HG03575 (cell line): ENCODE measurements around the gene ZDHHC18.
"Not testable (repeated sequence)": the region's sequence is repeated elsewhere in the genome, so short reads cannot be mapped to it uniquely, and the experiment has no call there.

Experiments
- ATAC-seq: cut with Tn5 transposase; IDR thresholded peaks from one replicate; pipeline ENCODE4 v1.9.1; 2021; ENCODE audit not compliant: unreplicated experiment, insufficient number of reproducible peaks, low FRiP score; ENCODE audit errors: extremely low read depth

ZDHHC18 gene

GRCh38 chr1:26829184-26829911 is 2.9 kb downstream of the ZDHHC18 start:
- no peak for ATAC-seq

DNA sequence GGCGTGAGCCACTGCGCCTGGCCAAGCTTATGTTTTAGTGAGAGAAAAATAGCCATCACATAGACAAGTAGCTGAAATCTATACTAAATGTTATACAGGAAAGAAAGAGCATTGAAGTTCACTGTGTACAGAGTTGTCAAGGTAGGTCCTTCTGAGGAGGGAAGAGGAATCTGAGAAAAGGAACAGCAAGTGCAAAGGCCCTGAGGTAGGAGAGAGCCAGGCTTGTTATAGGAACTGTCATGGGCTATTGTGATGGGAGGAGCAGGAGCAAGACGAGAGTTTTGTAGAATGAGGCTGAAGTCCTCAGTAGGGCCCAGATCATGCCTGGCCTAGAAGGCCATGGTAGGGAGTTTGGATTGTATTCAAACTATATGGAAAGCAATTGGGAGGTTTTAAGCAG is 4.6 kb downstream of the ZDHHC18 start:
- ATAC-seq, result no peak

DNA sequence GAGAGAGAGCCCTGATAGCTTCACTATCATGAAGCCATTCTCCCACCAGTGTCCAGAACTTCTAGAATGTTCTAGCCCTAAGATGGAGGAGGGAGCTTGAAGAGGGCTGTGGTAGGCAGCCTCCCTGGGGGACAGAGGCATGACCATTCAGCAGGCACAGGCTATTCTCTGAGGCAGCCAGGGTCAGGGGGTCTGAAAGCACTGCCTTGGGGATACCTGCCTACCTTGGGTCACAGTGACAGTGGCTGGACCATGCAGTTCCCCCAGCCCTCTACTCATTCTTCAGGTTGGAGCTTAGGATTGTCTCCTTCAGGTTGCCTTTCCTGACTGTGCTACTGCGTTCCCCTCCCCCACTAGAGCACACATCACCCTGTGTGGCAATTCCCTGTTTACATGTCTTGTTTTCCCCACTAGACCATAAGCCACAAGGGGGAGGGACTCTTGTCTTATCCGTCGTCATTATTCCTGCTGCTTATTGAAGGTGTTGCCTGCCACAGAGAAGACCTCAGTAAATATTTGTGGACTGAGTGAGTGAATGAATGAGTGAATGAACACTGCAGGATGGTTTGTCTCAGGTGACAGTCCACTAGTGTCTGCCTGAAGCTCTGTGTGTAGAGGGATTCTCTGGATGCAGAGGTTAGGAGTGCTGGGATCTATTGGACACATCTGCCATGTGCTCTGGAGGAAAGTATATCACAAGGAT is 5.2 kb downstream of the ZDHHC18 start:
- ATAC-seq, result no peak

DNA sequence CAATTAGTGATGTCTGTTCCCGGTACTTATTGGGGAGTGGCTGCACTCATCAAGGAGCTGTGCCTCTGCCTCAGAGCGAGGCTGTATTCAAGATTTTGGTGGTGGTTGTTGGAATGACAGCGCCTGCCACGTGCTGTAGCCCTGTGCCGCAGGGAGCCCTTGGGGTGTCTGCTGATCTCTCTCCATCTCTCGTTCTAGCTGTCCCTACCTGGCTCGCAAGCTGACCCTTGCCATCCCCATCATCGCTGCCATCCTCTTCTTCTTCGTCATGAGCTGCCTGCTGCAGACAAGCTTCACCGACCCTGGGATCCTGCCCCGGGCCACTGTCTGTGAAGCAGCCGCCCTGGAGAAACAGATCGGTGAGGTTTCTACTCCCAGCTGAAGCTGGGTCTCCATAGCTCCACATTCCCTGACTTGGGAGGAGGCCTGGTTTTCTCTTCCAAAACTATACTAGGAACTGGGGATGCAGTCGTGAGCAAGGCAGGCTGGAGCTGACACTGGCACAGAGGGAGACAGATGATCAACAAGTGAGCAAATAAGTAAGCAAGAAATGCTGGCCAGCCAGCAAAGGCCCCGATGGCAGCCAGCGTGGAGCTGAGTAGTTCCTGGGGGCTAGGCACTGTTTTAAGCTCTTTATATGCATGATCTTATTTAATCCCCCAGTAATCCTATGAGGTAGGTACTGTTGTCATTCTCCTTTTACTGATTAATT is 5.9 kb downstream of the ZDHHC18 start:
- ATAC-seq, result no peak

GRCh38 chr1:26833432-26834405 is 7.2 kb downstream of the ZDHHC18 start:
- ATAC-seq, result no peak

- not testable (repeated sequence) for ATAC-seq
Measured at GRCh38 chr1:26837665-26838064, 11.2 kb downstream of the ZDHHC18 start.

- ATAC-seq, result peak; percentile 48
Measured at GRCh38 chr1:26838474-26839338, 12.2 kb downstream of the ZDHHC18 start.

DNA sequence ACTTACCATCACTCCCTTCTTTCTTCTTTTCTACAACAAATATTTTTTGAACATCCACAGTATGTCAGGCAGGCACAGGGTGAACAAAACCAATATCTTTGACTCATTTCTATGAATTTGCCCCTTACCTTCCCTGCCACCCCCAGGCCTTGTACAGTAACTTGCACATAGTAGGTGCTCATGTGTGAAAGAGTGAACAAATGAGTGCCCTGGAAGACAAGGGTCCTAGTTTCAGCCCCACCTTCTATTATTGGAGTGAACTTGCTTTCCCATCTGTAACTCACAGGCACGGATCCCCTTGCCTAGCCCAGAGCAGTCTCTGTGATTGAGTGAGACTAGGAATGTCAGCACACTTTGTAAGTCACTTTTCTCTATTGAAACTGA is 12.8 kb downstream of the ZDHHC18 start:
- no peak for ATAC-seq

- no peak for ATAC-seq
Measured at GRCh38 chr1:26839779-26840178, 13.3 kb downstream of the ZDHHC18 start.

DNA sequence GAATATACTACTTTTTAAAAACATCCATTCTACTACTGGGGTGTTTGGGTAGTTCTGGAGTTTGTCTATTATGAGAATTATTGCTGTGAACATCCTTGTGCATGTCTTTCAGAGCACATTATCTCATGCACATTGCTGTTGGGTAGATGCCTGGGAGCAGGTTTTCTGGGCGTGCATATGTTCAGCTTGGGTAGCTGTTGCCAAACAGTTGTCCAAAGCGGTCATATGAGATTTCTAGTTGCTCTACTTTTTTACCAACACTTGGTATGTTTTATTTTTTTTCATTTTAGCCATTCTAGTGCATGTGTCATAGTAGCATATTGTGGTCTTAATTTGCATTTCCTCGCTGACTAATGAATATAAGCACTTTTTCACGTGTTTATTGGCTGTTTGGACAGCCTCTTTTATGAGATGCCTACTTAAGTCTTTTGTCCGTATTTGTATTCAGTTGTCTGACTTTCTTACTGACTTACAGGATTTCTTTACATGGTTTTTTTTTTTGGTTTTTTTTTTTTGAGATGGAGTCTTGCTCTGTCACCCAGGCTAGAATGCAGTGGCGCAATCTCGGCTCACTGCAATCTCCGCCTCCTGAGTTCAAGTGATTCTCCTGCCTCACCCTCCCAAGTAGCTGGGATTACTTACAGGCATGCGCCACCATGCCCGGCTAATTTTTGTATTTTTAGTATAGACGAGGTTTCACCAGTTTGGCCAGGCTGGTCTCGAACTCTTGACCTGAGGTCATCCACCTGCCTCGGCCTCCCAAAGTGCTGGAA is 18.1 kb downstream of the ZDHHC18 start:
- ATAC-seq, result no peak

DNA sequence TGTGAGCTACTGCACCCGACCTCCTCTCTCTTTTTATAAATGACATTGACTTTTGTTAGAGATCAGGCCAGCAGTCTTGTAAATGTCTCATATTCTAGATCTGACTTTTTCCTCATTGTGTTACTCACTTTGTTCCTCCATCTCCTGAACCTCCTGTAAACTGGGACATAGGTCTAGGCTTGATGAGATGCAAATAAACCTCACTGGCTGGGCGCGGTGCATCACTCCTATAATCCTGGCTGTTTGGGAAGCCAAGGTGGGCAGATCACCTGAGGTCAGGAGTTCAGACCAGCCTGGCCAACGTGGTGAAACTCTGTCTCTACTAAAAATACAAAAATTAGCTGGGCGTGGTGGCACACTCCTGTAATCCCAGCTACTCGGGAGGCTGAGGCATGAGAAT is 21.3 kb downstream of the ZDHHC18 start:
- ATAC-seq, result not testable (repeated sequence)

DNA sequence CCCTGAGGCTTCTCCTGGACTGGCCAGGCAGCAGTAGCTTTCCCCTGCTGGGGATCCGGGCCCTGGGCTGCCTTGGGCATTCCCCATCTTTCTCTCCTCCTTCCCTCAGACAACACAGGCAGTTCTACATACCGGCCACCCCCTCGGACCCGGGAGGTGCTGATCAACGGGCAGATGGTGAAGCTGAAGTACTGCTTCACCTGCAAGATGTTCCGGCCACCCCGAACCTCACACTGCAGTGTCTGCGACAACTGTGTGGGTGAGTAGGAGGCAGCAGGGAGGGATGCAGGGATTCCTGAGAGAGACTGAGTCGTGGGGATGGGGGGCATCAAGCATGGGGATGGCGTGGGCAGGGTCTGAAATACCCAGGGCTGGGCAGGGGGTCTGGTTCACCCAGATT is 22.0 kb downstream of the ZDHHC18 start:
- ATAC-seq, result no peak

- ATAC-seq, result no peak
Measured at GRCh38 chr1:26848941-26849774, 22.7 kb downstream of the ZDHHC18 start.

DNA sequence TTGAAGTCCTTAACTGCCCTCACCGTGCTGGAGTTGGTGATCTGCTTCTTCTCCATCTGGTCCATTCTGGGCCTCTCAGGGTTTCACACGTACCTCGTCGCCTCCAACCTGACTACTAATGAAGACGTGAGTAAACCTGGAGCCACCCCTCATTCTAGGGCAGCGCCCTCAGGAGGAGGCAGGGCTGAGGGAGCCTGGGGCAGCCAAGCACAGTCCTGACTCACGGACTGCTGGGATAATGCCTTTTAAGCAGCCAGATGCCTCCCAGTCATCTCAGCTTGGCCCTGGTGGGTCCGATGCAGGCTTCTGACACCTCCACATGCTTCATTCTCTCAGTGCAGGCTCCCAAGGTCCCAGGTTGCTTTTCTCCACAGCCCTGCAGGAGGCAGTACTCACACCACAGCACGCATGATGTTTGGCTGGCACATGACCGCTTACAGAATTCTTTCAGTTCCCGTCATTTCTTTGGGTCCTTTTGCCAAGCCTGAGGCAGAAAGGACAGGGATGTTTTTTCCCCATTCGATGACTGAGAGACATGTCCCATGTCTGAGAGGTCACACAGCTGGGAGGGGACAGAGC is 24.7 kb downstream of the ZDHHC18 start:
- no peak for ATAC-seq

DNA sequence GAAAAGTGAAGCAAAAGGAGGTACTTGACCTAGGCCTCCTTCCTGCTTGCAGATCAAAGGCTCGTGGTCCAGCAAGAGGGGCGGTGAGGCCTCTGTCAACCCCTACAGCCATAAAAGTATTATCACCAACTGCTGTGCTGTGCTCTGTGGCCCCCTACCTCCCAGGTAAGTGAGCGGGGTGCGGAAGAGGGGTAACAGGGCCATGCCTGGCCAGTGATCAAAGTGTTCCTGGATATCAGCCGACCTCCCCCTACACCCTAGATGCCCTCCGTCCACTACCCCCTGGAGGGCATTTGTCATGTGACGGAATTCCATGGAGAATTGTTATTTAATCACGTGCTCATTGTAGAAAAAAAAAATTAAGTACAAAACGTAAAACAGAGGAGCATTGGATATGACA is 26.2 kb downstream of the ZDHHC18 start:
- no peak for ATAC-seq

- no peak for ATAC-seq
Measured at GRCh38 chr1:26853156-26853555, 26.7 kb downstream of the ZDHHC18 start.
